Naive thymus-derived CD8-positive, alpha-beta T cell (primary cell): Measurements from ENCODE around the gene AP2B1. TPM values are rescaled to one million over a fixed set of nuclear protein-coding genes. Genes with fewer than 3 reads are reported as not detected.

Experiments
- ATAC-seq, 2 donors: fragments of 150-1000 bp; cut with Tn5 transposase in 1 of 2; sonication (Bioruptor Pico), chemical (Tn5 transposase) in 1 of 2; 1 replicate in 1 of 2; 2 replicates in 1 of 2; pipeline ENCODE4 v1.10.0; 2021; ENCODE audit warnings: mild to moderate bottlenecking in 2 of 2, moderate library complexity in 2 of 2
- POLR2A ChIA-PET: fragments of 350-600 bp; sonication (Branson Sonifier 250); formaldehyde crosslinking; loops from one replicate; lab custom pipeline; 2021; ENCODE audit warnings: antibody characterized with exemption; lab: Charles Lee
- DNase-seq, 10 donors: peaks; one replicate each; pipeline versions ENCODE4 v3.0.0 to v3.0.0-alpha.2; 2020 to 2022
- H3K27ac Mint-ChIP-seq, 10 donors: one replicate each; pipeline ENCODE4 v1.8.0; 2020 to 2022; ENCODE audit warnings: mild to moderate bottlenecking in 10 of 10, mixed read lengths in 10 of 10, moderate library complexity in 4 of 10, inconsistent platforms in 1 of 10
- H3K27me3 Mint-ChIP-seq, 5 donors: one replicate each; pipeline ENCODE4 v1.8.0; 2021 to 2022; ENCODE audit warnings: mixed read lengths in 5 of 5
- H3K36me3 Mint-ChIP-seq, 3 donors: one replicate each; pipeline ENCODE4 v1.8.0; 2020 to 2022; ENCODE audit warnings: mixed read lengths in 3 of 3, mild to moderate bottlenecking in 2 of 3, inconsistent platforms in 1 of 3
- H3K4me1 Mint-ChIP-seq, 4 donors: one replicate each; pipeline ENCODE4 v1.8.0; 2021 to 2022; ENCODE audit warnings: mixed read lengths in 4 of 4
- H3K4me3 Mint-ChIP-seq, 10 donors: one replicate each; pipeline ENCODE4 v1.8.0; 2020 to 2022; ENCODE audit warnings: mild to moderate bottlenecking in 10 of 10, mixed read lengths in 10 of 10, moderate library complexity in 6 of 10, inconsistent platforms in 1 of 10
- H3K9me3 Mint-ChIP-seq, 9 donors: one replicate each; pipeline ENCODE4 v1.8.0; 2020 to 2022; ENCODE audit warnings: mixed read lengths in 9 of 9, mild to moderate bottlenecking in 3 of 9, inconsistent platforms in 1 of 9, moderate library complexity in 1 of 9
- polyA plus RNA-seq, 3 donors: library from polyadenylated mRNA; unstranded; fragments of 300-500 nt; fragmentation: Illumina TruSeq; gene quantifications; one replicate each; pipeline ENCODE4 v1.2.3, GENCODE V29; 2021
- total RNA-seq, 8 experiments: library from RNA in 2 of 8; stranded (reverse) in 2 of 8; gene quantifications; one replicate each; pipeline ENCODE4 v1.2.3 and lab custom pipeline; 2021 to 2026

AP2B1 gene
- total and polyA plus RNA-seq, 5 experiments from 2014 or later = 50.3 to 150 (median 65.7) TPM

DNA sequence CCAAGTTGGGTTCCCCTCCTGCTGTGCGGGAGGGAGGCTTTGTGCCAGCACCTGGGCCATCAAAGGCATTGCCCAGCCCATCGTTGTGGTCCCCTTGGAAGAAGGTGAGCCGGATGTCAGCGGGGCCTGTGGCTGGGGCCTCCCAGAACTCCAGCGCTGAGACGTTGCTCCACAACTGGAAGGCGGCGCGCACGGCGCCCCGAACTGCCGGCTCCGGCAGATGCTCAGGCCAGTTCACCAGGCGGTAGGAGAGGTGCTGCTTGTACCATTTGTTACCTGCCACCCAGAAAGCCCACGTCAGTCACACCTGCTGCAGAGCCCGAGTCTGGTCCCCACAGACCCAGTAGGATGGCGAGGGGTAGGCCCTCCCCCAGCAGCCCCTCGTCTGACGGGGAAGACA lies 186.0 kb downstream of the AP2B1 start:
- H3K36me3 Mint-ChIP-seq = peaks cover 0 to 13% (median 4%) of the 10 kb centered on the region in 3 donors
- DNase-seq (no peak), ATAC-seq (no peak)
- H3K4me1 Mint-ChIP-seq = peaks cover 0 to 11% (median 6%) of the 10 kb centered on the region in 4 donors
- peak overlapping the region in 3 of 10 donors; percentile 6 to 67 (median 9) for H3K27ac Mint-ChIP-seq
- H3K9me3 Mint-ChIP-seq = no peaks in the 10 kb centered on the region
- no peak overlapping the region for H3K4me3 Mint-ChIP-seq
- peaks cover 0 to 7% (median 0%) of the 10 kb centered on the region in 5 donors for H3K27me3 Mint-ChIP-seq
- POLR2A ChIA-PET = interaction anchor here (1.4 kb wide), 1 partner anchor 27 kb away, joined by 3 read pairs; no protein-coding TSS in a partner anchor

DNA sequence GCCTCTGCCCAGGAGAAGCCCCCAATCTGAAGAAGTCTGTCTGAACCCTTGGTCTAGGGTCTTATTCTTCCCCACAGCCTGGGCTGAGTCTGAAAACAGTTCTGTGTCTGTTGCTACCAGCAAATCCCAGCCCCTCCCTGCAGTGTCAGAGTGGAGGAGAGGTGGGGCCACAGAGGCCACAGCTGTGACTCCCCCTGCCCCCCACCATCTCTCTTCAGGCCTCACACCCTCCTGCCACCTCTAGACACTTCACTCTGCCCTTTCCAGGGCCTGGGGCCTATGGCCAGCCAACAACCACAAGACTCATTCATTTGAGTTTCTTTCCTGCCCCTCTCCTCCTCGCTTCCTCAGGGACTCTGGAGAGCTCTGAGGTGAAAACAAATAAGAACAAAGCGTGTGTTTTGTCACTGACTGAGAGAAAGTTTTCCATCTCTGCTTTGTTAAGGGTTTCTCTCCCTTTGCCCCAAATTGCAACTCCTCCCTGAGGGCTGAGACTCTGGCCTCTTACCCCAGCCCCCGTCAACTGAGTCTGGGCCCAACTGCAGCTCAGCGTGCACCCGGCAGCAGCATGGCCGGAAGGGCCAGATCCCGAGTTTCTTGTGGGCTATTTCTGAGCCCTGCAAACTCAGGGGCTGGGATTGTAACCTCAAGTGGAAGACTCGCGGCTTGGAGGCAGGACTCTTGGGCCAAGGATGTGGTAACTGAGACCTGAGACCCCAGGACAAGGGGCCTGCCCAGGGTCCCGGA lies 186.7 kb downstream of the AP2B1 start:
- POLR2A ChIA-PET = interaction anchor here (1.0 to 1.4 kb wide), 2 partner anchors 26 to 31 kb away, joined by 3 read pairs; no protein-coding TSS in a partner anchor
- Mint-ChIP-seq H3K4me3 (no peak overlapping the region), H3K36me3 (peaks cover 0 to 17% (median 4%) of the 10 kb centered on the region in 3 donors), H3K4me1 (peaks cover 0 to 11% (median 6%) of the 10 kb centered on the region in 4 donors), H3K9me3 (no peaks in the 10 kb centered on the region), H3K27ac (peak overlapping the region in 6 of 10 donors; percentile 6 to 76 (median 50)), H3K27me3 (peaks cover 0 to 7% (median 0%) of the 10 kb centered on the region in 5 donors)
- DNase-seq = peak in 1 of 10 donors; percentile 41
- ATAC-seq = no peak

DNA sequence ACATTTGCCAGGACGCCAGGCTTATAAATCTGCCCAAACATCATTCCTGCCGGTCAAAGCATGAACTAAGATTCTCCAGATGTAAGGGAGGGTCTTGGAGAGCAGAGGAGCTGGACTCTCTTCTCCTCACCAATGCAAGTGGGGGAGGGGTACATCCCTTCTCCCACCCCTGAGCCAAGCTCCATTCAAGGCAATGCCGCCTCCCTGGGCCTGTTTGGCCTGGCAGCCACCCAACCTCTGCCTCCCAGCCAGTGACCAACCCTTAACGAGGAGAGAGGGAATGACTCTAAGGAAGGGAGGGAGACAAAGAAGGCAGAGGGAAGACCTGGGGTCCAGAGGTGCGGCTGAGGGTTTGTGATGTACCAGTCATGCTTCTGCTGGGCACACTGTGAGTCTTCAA lies 187.4 kb downstream of the AP2B1 start:
- POLR2A ChIA-PET = interaction anchor here (1.0 kb wide), 1 partner anchor 30 kb away, joined by 3 read pairs; no protein-coding TSS in a partner anchor
- peaks cover 0 to 11% (median 6%) of the 10 kb centered on the region in 4 donors for H3K4me1 Mint-ChIP-seq
- H3K36me3 Mint-ChIP-seq = peaks cover 0 to 18% (median 4%) of the 10 kb centered on the region in 3 donors
- H3K27me3 Mint-ChIP-seq = peaks cover 0 to 7% (median 0%) of the 10 kb centered on the region in 5 donors
- H3K4me3 Mint-ChIP-seq = no peak overlapping the region
- ATAC-seq = no peak
- H3K27ac Mint-ChIP-seq = peak overlapping the region in 4 of 10 donors; percentile 25 to 67 (median 52)
- peak in 1 of 10 donors; percentile 45 for DNase-seq
- H3K9me3 Mint-ChIP-seq = no peaks in the 10 kb centered on the region

DNA sequence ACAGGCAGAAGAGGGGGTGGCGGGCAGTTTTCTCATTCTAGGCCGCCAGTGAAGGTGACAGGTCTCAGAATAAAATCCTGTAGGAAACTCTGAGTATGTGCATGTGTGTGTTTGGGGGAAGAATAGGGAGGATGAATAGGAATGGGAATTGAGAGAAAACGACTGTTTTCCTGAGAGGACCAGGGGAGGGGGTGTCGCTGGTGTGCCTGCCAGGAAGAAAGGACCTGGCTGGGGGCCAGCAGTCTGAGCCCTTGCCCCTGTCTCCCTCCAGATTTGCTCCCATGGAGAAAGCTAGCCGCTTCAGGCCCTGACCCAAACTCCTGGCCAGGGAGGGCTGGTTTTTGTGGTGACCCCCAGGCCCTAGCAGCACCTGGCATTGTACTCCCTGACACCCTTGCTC lies 187.9 kb downstream of the AP2B1 start:
- Mint-ChIP-seq H3K27ac (peak overlapping the region in 1 of 10 donors; percentile 67), H3K36me3 (peaks cover 0 to 18% (median 4%) of the 10 kb centered on the region in 3 donors), H3K4me1 (peaks cover 0 to 11% (median 6%) of the 10 kb centered on the region in 4 donors), H3K9me3 (no peaks in the 10 kb centered on the region), H3K4me3 (no peak overlapping the region), H3K27me3 (peaks cover 0 to 7% (median 0%) of the 10 kb centered on the region in 5 donors)
- POLR2A ChIA-PET = no interaction called here
- DNase-seq = no peak
- no peak for ATAC-seq

DNA sequence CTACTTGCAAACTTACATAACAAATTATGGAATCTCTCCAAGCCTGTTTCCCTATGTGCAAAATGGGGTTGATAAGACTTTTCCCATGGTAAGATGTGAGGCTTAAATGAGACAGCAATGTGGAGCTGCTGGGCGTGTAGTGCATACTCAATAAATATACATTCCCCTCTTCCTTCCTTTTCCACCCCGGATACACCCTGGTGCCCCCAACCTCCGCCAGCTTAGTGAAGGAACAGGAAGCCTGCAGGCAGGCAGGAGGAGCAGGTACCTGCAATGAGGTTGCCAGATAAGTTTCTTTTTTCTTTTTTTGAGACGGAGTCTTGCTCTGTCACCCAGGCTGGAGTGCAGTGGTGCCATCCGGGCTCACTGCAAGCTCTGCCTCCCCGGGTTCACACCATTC lies 188.5 kb downstream of the AP2B1 start:
- Mint-ChIP-seq H3K27ac (peak overlapping the region in 2 of 10 donors; percentile 43 to 62), H3K4me1 (peaks cover 0 to 11% (median 6%) of the 10 kb centered on the region in 4 donors), H3K27me3 (peaks cover 0 to 7% (median 0%) of the 10 kb centered on the region in 5 donors)

More for the DNA sequence above, 188.5 kb downstream of the AP2B1 start:
- peaks cover 0 to 21% (median 4%) of the 10 kb centered on the region in 3 donors for H3K36me3 Mint-ChIP-seq
- no peak for ATAC-seq
- H3K9me3 Mint-ChIP-seq = no peaks in the 10 kb centered on the region
- peak in 1 of 10 donors; percentile 51 for DNase-seq
- no peak overlapping the region for H3K4me3 Mint-ChIP-seq
- POLR2A ChIA-PET = no interaction called here

Other genes with a start within 250 kb of the AP2B1 start
- 10 to 100 TPM; 10.8 to 16.0 TPM for gene SLFN11, start 213.7 kb upstream of the AP2B1 start, total RNA-seq
- gene SLFN11, start 213.7 kb upstream of the AP2B1 start, polyA plus RNA-seq = 10 to 100 TPM in 1 of 3 donors, 1 to 10 TPM in 2; 4.8 to 12.3 (median 4.9) TPM
- 10 to 100 TPM; 10.5 to 12.1 TPM for gene SLFN12, start 154.8 kb upstream of the AP2B1 start, total RNA-seq
- 1 to 10 TPM; 2.0 to 3.1 (median 2.1) TPM for gene SLFN12, start 154.8 kb upstream of the AP2B1 start, polyA plus RNA-seq
- gene SLFN13, start 138.6 kb upstream of the AP2B1 start, total RNA-seq = 10 to 100 TPM; 15.9 to 17.0 TPM
- 1 to 10 TPM; 3.2 to 9.5 (median 3.4) TPM for gene SLFN13, start 138.6 kb upstream of the AP2B1 start, polyA plus RNA-seq
- gene SLFN12L, start 49.6 kb upstream of the AP2B1 start, total RNA-seq = 10 to 100 TPM; 44.7 to 51.1 TPM
- 10 to 100 TPM in 2 of 3 donors, 1 to 10 TPM in 1; 9.6 to 12.3 (median 10.9) TPM for gene SLFN12L, start 49.6 kb upstream of the AP2B1 start, polyA plus RNA-seq
- not detected for gene SLFN14, start 26.5 kb upstream of the AP2B1 start, total RNA-seq
- gene SLFN14, start 26.5 kb upstream of the AP2B1 start, polyA plus RNA-seq = under 1 TPM; 0.06 to 0.33 (median 0.13) TPM
- 1 to 10 TPM; 6.8 TPM for gene PEX12, start 8.8 kb upstream of the AP2B1 start, total RNA-seq
- 1 to 10 TPM; 1.7 to 2.5 (median 1.9) TPM for gene PEX12, start 8.8 kb upstream of the AP2B1 start, polyA plus RNA-seq
- gene RASL10B, start 144.3 kb downstream of the AP2B1 start, total RNA-seq = under 1 TPM; 0.38 to 0.57 TPM
- under 1 TPM in 1 of 3 donors, not detected in 2; 0.06 TPM for gene RASL10B, start 144.3 kb downstream of the AP2B1 start, polyA plus RNA-seq
- under 1 TPM; 0.33 to 0.36 TPM for gene GAS2L2, start 165.9 kb downstream of the AP2B1 start, total RNA-seq
- not detected for gene GAS2L2, start 165.9 kb downstream of the AP2B1 start, polyA plus RNA-seq
- under 1 TPM in 1 of 2 experiments, not detected in 1; 0.38 TPM for gene C17orf50, start 173.6 kb downstream of the AP2B1 start, total RNA-seq
- 1 to 10 TPM in 1 of 3 donors, under 1 TPM in 2; 0.20 to 2.1 (median 0.67) TPM for gene C17orf50, start 173.6 kb downstream of the AP2B1 start, polyA plus RNA-seq
- gene MMP28, start 208.3 kb downstream of the AP2B1 start, total RNA-seq = 10 to 100 TPM; 15.0 to 15.2 TPM
- 10 to 100 TPM; 10.0 to 30.1 (median 13.4) TPM for gene MMP28, start 208.3 kb downstream of the AP2B1 start, polyA plus RNA-seq
- gene TAF15, start 222.2 kb downstream of the AP2B1 start, total RNA-seq = 100 to 1,000 TPM; 271 TPM
- 10 to 100 TPM; 15.0 to 20.2 (median 19.9) TPM for gene TAF15, start 222.2 kb downstream of the AP2B1 start, polyA plus RNA-seq